Non-pigmented ciliary epithelial cell (primary cell): Measurements from ENCODE around the gene TGIF1.
"Not testable (repeated sequence)": the region's sequence is repeated elsewhere in the genome, so short reads cannot be mapped to it uniquely, and the experiment has no call there.

Experiments
- DNase-seq: peaks from one replicate; pipeline ENCODE4 v3.0.0-alpha.2; 2010; ENCODE audit warnings: low read depth

TGIF1 gene

DNA sequence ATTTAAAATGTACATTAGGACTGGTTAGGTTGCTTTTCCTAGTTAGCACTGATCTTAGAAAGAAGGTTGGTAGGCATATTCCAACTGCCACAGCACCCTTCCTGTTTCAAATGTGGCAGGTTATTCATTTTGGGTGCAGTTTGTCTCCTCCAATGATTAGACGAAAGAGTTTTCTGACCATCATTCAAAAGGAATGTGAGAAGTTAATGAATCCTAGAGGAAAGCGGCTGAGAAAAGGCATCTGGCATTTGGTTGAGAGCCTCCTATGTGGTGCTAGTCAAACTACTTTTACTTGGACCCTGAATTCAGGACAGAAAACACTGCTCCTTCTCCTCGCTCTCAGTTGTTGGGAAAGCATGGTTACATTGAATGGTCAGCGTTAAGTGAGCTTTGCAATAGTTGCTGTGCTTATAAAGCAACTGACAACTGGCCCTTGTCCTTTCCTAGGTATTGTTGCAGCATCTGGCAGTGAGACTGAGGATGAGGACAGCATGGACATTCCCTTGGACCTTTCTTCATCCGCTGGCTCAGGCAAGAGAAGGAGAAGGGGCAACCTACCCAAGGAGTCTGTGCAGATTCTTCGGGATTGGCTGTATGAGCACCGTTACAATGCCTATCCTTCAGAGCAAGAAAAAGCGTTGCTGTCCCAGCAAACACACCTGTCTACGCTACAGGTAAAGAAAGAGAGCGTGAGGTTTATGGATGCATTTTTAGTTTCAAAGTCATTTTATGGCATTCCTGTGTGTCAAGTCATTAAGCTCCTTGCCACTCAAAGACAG lies 6.1 kb downstream of the TGIF1 start:
- DNase-seq: no peak

DNA sequence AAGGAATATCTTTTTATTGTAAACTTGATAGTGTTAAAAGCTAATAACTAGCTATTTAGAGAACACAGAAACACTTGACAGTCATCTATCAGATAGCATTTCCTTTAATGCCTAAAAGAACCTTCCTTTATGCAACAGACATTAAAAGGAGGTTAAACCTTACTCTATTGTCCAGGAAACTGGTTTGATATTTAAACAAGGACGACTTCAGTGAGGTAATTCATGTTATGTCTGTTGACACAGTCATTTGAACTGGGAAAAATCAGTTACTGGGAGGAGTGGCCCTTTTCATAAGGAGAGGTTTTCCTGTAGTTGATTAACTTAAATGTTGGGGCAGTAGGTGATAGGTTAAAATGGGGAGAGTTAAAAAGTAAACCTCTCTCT lies 6.7 kb downstream of the TGIF1 start:
- no peak for DNase-seq

DNA sequence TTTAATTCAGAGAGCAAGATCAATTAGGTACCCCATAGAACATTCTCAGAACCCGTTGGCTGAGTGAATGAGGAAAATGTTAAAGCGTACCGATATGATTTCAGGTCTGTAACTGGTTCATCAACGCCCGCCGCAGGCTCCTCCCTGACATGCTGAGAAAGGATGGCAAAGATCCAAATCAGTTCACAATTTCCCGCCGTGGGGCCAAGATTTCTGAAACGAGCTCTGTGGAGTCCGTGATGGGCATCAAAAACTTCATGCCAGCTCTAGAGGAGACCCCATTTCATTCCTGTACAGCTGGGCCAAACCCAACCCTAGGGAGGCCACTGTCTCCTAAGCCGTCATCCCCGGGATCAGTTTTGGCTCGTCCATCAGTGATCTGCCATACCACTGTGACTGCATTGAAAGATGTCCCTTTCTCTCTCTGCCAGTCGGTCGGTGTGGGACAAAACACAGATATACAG lies 7.3 kb downstream of the TGIF1 start:
- DNase-seq: no peak

DNA sequence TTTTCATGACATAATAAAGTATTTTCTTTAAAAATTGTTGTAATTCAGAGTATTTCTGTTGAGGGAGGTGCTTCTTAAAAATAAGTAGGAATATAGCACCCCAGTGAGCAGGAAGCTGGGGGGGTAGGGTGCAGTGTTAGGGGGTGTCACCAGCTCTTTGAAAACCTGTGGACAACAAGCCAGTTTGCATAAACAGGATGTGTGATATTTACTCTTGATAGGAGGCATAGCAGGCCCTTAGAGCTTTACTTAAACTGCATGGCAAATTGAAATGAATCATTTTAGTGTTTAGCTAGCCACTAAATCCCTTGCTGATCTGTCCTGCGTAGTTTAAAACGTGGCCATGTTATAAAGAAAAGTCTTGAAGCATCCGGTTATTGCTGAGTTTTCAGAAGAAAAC lies 8.4 kb downstream of the TGIF1 start:
- DNase-seq: no peak

DNA sequence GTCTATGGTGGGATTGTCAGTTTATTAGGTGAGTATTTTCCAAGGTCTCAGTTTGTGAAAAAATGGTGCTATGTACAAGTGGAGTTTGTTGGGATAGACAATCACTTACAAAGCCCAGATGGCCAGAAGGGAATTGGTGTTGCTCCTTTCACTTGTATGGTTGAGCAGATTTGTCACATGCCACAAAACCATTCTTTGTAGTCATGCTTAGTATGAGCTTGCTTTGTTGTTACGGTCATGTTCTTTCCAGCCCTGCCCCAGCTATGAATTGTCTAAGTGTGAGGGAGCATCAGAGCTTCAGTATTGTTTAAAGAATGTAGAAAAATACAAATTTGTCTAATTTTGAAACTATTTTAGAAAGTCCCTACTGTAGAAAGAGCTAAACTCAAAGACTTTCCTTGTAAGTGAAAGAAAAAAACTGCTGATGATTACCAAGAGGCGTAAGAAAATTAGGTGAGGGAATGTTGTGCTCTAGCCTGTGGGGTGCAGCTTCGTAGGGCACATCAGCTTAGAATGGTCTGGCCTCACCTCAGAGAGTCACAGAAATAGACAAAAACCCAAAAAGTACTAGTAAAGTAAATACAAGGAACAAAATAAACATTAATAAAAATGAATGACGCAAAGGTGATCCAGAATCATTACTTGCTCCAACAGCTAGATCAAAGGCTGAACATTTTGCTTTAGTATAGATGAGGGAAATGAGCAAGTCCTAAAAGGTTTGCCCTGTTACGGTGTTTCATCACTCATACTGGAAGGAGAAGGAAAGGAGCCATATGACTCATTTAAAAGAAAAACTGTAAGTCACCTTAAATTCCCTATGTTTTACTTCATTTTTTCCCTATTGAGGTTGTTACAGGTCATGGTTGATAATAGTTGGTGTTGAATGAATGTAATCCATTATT lies 9.2 kb downstream of the TGIF1 start:
- no peak for DNase-seq

DNA sequence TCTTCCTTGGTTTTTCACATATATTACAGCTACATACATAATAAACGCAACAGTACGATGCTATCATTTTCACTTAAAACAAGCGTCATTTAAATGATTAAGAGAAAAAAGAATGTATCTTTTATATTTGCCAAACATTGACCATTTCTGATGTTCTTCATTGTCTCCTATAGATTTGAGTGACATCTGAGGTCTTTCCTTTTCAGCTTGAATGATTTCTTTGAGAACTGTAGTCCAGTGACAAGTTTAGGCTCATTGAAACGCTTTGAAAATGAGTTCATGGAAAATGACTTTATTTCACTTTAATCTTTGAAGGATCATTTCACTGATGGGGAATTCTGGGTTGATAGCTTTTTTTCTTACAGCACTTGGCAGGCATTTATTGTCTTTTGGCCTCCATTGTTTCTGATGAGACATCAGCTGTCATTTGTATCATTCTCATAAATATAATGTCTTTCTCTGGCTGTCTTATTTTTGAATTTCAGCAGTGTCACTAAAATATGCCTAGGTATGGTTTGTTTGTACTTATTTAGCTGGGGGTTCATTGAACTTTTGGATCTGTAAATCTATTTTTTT lies 10.9 kb downstream of the TGIF1 start:
- DNase-seq: no peak

DNA sequence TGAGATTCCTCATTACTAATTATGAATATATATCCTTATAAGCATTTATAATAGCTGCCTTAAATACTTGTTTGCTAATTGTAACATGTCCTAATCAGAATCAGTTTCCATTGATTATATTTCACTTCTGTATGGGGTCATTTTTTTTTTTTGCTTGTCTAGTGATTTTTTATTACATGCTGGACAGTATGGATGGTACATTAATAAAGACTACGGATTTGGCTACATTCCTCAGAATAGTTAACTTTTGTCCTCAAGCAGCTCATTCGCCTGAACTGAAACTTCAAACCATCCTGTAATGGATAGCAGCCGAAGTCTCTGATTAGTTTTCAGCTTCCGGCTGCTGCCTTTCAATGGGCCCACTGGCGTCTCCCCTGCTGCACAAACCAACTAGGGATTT lies 11.7 kb downstream of the TGIF1 start:
- DNase-seq: no peak

DNA sequence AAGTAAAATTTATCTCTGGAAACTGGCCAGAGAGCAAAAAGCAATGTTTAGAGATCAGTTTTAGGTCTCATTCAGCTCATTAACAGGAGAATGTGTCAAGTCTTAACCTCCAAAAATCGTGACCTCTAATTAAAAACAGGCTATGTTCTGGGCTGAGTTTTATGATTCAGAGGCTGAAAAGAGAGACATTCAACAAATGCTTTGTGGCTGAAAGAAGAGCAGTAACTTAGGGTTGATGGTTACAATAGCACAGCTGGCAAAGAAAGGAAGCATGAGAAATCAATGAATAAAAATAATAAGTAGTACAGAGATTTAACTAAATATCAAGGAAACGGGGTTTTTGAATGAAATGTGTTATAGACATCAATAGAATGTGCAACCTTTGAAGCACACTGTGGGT lies 13.1 kb downstream of the TGIF1 start:
- DNase-seq: no peak

DNA sequence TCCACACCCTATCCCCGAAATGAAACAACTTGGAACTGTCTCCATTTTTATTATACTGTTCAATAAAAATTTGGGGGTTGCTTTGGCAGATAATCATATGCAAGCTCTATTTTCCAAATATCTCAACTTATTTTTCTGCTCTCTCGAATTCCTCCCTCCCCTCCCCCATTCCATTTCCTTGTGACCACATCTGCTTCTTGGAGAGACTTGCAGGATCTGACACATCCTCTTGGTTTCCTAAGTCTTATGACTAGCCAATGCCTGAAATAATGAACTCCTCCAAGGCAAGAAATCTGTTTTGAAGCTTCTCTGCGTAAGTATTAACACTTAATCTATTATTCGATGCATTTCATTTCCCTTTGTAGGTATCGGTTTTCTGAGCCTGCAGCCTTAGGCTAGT lies 16.1 kb downstream of the TGIF1 start:
- peak; percentile 82 for DNase-seq

DNA sequence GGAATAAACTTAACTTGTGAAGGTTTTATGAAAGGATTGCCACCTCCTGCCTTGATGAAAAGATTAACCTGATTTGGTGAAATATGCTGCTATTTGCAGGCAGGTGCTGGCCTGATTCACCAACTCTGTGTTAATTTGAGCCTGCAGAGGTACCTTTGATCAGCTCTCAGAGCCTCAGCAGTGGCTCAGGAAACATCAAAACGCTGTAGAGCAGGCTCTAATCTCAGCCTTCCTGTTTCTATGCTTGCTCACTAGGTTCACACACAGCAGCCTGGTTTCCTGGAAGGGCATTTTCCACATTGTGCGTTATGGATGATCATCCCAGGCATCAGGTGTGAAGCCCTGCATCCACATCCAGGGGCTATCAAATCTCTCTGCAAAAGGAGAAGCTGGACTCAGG lies 16.9 kb downstream of the TGIF1 start:
- DNase-seq: no peak

DNA sequence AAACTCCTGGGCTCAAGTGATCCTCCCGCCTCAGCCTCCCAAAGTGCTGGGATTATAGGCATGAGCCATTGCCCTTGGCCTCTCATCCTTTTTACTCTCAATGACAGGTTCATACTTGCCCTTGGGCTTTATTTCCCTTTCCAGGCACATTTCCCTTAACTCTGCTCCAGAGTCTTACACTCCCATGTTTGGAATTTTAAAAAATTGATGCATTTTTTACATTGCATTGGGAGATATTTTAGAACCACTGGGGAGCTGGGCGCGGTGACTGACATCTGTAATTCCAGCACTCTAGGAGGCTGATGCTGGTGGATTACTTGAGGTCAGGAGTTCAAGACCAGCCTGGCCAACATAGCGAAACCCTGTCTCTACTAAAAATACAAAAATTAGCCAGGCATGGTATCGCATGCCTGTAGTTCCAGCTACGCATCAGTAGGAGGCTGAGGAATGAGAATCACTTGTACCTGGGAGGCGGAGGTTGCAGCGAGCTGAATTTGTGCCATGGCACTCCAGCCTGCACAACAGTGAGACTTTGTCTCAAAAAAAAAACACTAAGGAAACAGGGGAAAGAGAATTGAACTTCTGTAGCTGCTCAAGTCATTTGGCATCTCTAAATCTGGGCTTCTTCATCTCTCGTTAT lies 18.2 kb downstream of the TGIF1 start:
- no peak for DNase-seq

DNA sequence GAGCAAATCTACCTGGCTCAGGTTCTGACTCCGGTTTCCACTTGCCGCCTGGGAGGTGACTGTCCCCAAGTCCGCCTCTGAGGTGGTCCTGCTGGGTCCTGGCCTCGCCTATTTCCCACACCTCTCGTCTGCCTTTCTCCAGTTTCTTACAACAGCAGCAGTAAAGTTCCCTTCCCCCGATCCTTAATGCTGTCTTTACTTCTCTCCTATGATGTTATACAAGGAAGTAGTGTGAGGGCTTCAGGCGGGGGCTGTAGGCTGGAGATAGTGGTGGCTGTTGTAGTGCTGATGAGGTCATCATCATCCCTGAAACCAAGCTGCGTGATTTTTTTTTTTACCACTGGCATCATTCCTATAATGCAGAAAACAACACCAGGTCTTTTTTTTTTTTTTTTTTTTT lies 18.9 kb downstream of the TGIF1 start:
- no peak for DNase-seq

DNA sequence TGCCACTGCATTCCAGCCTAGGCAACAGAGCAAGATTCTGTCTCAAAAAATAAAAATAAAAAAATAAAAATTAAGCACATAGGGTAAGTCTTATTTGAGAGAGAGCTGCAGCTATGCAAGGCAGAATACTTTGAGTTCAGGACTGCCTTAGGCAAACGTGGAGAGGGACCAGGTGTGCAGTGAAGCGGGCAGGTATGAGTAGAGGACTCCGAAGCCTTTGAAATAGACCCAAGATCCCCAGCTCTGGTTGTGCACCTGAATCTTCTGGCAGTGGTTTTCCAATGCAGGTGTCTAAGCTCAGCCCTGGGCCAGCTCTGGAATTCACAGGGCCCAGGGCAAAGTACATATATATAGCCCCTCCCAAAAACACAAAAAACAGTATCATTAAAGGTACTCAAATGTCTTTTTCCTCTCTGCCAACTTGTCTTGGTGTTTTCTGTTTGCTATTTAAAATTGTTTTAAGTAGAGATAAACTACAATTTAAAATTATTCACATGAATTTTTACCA lies 21.2 kb downstream of the TGIF1 start:
- no peak for DNase-seq

DNA sequence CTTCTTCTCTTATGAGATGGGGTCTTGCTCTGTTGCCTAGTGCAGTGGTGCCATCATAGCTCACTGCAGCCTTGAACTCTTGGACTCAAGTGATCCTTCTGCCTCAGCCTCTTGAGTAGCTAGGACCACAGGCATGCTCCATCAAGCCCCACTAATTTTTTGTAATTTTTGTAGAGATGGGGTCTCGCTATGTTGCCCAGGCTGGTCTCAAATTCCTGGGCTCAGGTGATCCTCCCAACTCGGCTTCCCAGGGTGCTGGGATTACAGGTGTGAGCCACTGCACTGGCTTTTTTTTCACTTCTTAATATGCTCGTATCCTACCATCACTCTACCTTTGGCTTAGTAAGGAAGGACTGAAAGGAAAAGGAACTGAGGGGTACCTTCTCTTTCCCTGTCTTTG lies 22.1 kb downstream of the TGIF1 start:
- not testable (repeated sequence) for DNase-seq

DNA sequence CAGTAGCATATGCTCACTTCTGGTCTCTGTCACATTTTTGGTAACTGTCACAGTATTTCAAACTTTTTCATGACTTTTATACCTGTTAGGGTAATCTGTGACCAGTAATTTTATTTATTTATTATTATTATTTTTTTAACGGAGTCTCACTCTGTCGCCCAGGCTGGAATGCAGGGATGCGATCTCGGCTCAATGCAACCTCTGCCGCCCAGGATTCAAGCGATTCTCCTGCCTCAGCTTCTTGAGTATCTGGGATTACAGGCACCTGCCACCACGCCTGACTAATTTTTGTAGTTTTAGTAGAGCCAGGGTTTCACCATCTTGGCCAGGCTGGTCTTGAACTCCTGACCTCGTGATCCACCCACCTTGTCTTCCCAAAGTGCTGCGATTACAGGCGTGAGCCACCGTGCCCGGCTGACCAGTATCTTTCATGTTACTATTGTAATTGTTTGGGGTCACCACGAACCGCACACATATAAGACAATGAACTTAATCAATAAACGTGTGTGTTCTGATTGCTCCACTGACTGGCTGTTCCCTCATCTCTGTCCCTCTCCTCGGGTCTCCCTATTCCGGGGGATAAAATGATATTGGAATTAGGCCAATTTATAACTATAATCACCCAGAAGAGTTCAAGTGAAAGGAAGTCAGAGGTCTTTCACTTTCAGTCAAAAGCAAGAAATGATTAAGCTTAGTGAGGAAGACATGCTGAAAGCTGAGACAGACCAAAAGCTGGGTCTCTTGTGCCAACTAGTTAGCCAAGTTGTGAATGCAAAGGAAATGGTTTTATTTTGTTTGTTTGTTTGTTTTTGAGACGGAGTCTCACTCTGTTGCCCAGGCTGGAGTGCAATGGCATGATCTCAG lies 22.9 kb downstream of the TGIF1 start:
- DNase-seq: no peak

DNA sequence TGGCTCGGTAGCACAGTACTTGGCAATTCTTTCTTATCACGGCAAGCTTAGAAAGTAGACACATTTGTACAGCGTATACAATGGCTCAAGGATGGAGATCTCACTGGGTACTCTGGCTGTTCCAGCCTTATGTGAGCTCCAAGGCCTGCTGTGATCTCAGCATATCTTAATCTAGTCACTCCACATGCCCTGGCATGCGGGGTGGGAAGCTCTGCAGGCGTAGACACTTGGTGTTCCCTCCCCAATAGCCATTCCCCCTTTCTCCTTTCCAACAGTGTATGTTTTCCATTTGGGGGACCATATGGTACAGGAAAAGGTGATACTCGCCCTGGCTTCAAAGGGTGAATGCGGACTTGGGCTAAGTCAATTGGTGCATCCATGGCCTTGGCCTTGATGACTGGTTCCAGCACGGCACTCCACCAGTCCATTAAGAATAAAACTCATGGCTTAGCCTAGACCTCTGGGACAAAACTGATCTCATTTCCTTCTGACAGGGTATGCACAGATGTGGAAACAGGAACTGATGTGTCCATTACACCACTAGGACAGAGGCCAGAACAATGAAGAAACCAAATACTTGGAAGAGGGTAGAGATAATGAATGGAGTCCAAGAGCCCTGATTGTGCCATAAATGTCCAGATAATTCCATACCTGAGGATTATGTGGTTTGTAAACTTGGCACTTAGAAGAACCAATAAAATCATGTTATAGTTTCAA lies 28.4 kb downstream of the TGIF1 start:
- DNase-seq: no peak

DNA sequence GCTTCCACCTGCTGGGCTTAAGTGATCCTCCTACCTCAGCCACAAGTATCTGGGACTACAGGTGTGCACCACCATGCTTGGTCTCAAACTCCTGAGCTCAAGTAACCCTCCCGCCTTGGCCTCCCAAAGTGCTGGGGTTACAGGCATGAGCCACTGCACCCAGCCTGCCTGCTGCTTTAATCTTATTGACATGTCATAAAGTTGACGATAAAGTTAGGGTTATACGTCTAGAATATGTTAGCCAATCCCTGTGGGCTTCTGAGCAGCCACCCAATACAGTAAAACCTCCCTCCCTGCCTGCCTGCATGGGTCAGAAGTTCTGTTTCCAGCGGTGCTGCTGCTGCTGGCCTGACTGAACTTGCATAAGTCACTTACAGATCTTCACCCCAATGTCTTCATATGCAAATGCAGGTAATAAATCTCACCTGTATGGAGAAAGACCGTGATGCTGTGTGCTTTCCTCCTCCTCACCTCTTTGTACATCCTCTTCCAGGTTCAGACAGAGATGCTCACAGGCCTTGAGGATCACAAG lies 30.1 kb downstream of the TGIF1 start:
- DNase-seq: no peak

DNA sequence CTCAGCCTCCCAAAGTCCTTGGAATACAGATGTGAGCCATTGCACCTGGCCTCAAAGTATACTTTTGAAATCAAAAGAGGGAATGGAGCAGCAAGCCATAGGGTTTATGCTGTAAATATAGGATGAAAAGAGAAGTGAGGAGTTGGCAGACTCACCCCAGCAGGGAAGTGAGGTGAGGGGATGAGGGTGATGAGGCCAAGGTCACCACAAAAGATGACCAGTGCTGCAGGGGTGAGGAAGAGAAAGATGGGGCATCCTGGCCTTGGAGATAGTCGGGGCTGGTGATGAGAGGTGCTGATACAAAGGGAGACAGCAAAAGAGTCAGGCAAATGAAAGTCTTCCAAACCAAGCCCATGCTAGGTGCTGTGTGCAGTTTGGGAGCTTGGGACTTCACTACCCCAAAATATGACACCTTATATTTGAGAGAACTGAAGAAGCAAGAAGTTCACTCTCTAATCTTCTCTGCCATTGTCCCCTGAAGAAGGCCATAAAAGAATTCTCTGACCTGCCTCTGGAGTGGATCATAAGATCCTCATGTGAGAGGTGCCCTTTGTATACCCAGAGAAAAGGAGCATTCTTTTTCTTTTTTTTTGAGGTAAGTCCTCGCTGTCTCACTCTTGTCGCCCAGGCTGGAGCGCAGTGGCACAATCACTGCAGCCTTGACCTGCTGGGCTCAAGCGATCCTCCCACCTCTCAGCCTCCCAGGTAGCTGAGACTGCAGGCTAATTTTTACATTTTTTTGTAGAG lies 31.0 kb downstream of the TGIF1 start:
- DNase-seq: no peak

DNA sequence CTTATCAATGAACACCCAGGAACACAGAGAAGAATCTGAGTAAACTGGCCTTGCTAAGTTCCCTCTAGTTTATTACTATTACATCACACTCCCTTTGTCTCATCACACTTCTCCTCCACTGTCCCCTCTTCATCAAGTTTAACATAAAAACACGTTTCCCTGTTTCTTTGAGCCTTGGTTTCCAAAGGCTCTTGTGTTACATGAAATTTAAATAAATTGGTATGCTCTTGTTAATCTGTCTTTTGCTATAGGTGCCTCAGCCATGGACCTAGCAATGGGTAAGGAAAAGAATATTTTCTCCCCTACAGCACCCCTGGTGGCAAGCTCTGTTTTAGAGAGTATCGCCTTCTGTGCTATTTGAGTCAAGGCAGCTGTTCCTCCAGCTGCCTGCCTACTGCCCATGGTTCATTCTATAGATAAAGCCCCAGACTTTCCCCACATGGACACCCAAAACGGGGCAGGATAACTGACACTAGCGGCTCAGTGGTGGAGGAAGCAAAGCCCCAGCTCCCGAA lies 31.8 kb downstream of the TGIF1 start:
- no peak for DNase-seq
